PFSK-1 (cell line): Measurements from ENCODE around the gene ACAP3.

Source experiments
- FOXP2 ChIP-seq: optimal IDR thresholded peaks from 2 replicates; pipeline ENCODE3; 2011; ENCODE audit warnings: borderline replicate concordance, control low read depth, inconsistent platforms; ENCODE audit not compliant: insufficient read depth; ENCODE audit errors: extremely low read length, extremely low read depth
- POLR2AphosphoS5 ChIP-seq: IDR thresholded peaks from 2 replicates; pipeline ENCODE4 v1.6.1; 2012; ENCODE audit warnings: low read depth, mild to moderate bottlenecking, control low read depth, low read length, moderate library complexity
- SIN3A ChIP-seq: IDR thresholded peaks from 2 replicates; pipeline ENCODE4 v1.6.1; 2012; ENCODE audit warnings: mild to moderate bottlenecking, low read length, moderate library complexity, borderline replicate concordance; ENCODE audit not compliant: insufficient read depth
- TAF1 ChIP-seq: IDR thresholded peaks from 2 replicates; pipeline ENCODE4 v1.6.1; 2012; ENCODE audit warnings: low read length, control low read depth, borderline replicate concordance; ENCODE audit not compliant: insufficient read depth
- TF ChIP-seq, protein P1 (sequence below), 2 experiments: IDR thresholded peaks; 2 replicates each; pipeline versions ENCODE4 v1.6.1 to v1.8.0; 2011 to 2012; ENCODE audit warnings: low read depth in 2 of 2, low read length in 2 of 2, control low read depth in 1 of 2, inconsistent platforms in 1 of 2, mild to moderate bottlenecking in 1 of 2, moderate library complexity in 1 of 2; ENCODE audit not compliant: insufficient read depth in 1 of 2

The ACAP3 gene

GRCh38 chr1:1292442-1292779, 15.3 kb downstream of the ACAP3 start:
- TF ChIP-seq FOXP2 (no peak), POLR2AphosphoS5 (no peak), SIN3A (no peak), TAF1 (no peak)
- TF ChIP-seq, protein P1, sequence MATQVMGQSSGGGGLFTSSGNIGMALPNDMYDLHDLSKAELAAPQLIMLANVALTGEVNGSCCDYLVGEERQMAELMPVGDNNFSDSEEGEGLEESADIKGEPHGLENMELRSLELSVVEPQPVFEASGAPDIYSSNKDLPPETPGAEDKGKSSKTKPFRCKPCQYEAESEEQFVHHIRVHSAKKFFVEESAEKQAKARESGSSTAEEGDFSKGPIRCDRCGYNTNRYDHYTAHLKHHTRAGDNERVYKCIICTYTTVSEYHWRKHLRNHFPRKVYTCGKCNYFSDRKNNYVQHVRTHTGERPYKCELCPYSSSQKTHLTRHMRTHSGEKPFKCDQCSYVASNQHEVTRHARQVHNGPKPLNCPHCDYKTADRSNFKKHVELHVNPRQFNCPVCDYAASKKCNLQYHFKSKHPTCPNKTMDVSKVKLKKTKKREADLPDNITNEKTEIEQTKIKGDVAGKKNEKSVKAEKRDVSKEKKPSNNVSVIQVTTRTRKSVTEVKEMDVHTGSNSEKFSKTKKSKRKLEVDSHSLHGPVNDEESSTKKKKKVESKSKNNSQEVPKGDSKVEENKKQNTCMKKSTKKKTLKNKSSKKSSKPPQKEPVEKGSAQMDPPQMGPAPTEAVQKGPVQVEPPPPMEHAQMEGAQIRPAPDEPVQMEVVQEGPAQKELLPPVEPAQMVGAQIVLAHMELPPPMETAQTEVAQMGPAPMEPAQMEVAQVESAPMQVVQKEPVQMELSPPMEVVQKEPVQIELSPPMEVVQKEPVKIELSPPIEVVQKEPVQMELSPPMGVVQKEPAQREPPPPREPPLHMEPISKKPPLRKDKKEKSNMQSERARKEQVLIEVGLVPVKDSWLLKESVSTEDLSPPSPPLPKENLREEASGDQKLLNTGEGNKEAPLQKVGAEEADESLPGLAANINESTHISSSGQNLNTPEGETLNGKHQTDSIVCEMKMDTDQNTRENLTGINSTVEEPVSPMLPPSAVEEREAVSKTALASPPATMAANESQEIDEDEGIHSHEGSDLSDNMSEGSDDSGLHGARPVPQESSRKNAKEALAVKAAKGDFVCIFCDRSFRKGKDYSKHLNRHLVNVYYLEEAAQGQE (IDR thresholded peaks at IDR 0.05; ENCODE audit: insufficient read depth in 1 of 2, low read depth in 2 of 2, low read length in 2 of 2): no peak

GRCh38 chr1:1291548-1292441, 15.9 kb downstream of the ACAP3 start:
- no peak for TF ChIP-seq POLR2AphosphoS5
- TF ChIP-seq, protein P1 (IDR thresholded peaks at IDR 0.05; ENCODE audit: insufficient read depth in 1 of 2, low read depth in 2 of 2, low read length in 2 of 2): no peak
- no peak for TF ChIP-seq FOXP2
- no peak for TF ChIP-seq SIN3A
- no peak for TF ChIP-seq TAF1

GRCh38 chr1:1291023-1291528, 16.7 kb downstream of the ACAP3 start:
- TF ChIP-seq FOXP2: no peak
- TF ChIP-seq TAF1: no peak
- no peak for TF ChIP-seq SIN3A
- TF ChIP-seq, protein P1 (IDR thresholded peaks at IDR 0.05; ENCODE audit: insufficient read depth in 1 of 2, low read depth in 2 of 2, low read length in 2 of 2): no peak
- no peak for TF ChIP-seq POLR2AphosphoS5

- TF ChIP-seq TAF1: no peak
- TF ChIP-seq POLR2AphosphoS5: no peak
Measured at GRCh38 chr1:1290238-1290731, 17.4 kb downstream of the ACAP3 start.

DNA sequence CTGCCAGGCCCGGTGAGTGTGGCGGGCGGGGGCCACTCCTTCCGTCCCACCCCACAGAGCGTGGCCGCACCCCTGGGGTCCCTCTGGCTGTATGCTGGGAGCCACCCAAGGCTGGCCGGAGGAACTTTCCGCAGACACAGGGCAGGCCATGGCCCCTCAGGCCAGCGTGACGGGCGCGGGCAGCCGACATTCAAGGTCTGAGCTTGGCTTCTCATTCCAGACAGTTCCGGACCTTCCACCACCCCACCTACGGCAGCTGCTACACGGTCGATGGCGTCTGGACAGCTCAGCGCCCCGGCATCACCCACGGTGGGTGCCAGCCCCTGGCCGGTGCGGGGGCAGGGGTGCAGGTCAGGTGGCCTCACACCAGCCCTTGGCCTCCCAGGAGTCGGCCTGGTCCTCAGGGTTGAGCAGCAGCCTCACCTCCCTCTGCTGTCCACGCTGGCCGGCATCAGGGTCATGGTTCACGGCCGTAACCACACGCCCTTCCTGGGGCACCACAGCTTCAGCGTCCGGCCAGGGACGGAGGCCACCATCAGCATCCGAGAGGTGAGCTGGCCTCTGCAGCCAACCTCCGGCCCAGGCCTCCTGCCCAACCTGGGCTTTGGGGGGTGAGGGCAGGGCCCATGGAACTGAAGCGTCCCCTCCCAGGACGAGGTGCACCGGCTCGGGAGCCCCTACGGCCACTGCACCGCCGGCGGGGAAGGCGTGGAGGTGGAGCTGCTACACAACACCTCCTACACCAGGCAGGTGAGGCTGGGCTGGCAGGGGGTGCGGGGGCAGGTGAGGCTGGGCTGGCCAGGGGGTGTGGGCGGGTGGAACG, 20.2 kb downstream of the ACAP3 start:
- TF ChIP-seq SIN3A (no peak), TAF1 (no peak), FOXP2 (no peak), POLR2AphosphoS5 (no peak)
- TF ChIP-seq, protein P1 (IDR thresholded peaks at IDR 0.05; ENCODE audit: insufficient read depth in 1 of 2, low read depth in 2 of 2, low read length in 2 of 2): no peak
